ENCODE data around the gene CDCA5. TPM values are rescaled to one million over a fixed set of nuclear protein-coding genes. Genes with fewer than 3 reads are reported as not detected.

The CDCA5 gene
- total and polyA plus RNA-seq, 3 experiments from 2014 or later, result 0.54 to 98.8 (median 94.9) TPM

DNA sequence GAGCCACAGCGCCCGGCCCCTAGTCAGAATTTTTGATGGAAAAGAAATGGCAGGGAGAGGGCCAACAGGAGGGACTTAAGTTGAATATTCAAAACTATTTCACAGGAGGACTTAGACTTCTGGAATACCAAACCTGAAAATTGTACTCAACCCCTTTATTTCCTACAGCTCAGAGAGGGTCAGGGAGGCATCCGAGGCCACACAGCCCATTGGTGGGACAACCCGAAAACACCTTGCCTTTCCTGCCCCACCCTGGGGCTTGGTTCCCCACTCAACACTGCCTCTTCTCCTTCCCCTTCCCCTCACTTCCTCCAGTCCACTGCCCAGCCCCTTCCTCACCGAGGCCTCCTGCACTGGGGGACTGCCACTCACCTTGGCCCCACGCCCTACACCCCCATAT, 26.8 kb downstream of the CDCA5 start:
- no peaks in the 10 kb centered on the region for H3K36me3 ChIP-seq (ENCODE audit: insufficient read depth, low read length)
- H3K4me3 Mint-ChIP-seq, result no peak overlapping the region
- no peaks in the 10 kb centered on the region for H3K9me3 ChIP-seq (ENCODE audit: low read length)
- no peaks in the 10 kb centered on the region for H3K9me3 Mint-ChIP-seq
- DNase-seq, result no peak
- H3K4me1 ChIP-seq (ENCODE audit: insufficient read depth, low read length), result peaks cover 12% of the 10 kb centered on the region
- no peak overlapping the region for H3K4me3 ChIP-seq (ENCODE audit: low read length)
- no peak overlapping the region for H3K27ac ChIP-seq (ENCODE audit: low read depth, low read length)
- H3K36me3 Mint-ChIP-seq, result no peaks in the 10 kb centered on the region
- ChIA-PET POLR2A (no interaction called here), CTCF (interaction anchor here (1.0 kb wide), 1 partner anchor 18 kb away, joined by 3 read pairs; no protein-coding TSS in a partner anchor)
- no peaks in the 10 kb centered on the region for H3K27me3 ChIP-seq (ENCODE audit: insufficient read depth, low read length, poor library complexity, severe bottlenecking)
- H3K4me1 Mint-ChIP-seq, result peaks cover 9 to 12% (median 10%) of the 10 kb centered on the region in 3 donors
- no peak overlapping the region for H3K27ac Mint-ChIP-seq
- peaks cover 0 to under 1% of the 10 kb centered on the region in 2 donors for H3K27me3 Mint-ChIP-seq

DNA sequence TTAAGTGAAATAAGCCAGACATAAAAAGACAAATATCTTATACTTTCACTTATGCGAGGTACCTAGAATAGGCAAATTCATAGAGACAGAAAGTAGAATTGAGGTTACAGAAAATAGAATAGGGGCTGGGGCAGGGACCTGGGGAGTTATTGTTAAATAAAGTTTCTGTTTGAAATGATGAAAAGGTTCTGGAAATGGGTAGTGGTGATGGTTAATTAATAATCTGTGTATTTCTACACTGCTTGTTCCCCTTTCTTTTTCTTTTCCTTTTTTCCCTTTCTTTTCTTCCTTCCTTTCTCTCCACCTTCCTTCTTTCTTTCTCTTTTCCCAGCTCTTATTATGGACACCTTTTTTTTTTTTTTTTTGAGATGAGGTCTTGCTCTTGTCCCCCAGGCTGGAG, 28.3 kb downstream of the CDCA5 start:
- H3K36me3 ChIP-seq (ENCODE audit: insufficient read depth, low read length), result no peaks in the 10 kb centered on the region
- H3K4me3 Mint-ChIP-seq, result no peak overlapping the region

DNA sequence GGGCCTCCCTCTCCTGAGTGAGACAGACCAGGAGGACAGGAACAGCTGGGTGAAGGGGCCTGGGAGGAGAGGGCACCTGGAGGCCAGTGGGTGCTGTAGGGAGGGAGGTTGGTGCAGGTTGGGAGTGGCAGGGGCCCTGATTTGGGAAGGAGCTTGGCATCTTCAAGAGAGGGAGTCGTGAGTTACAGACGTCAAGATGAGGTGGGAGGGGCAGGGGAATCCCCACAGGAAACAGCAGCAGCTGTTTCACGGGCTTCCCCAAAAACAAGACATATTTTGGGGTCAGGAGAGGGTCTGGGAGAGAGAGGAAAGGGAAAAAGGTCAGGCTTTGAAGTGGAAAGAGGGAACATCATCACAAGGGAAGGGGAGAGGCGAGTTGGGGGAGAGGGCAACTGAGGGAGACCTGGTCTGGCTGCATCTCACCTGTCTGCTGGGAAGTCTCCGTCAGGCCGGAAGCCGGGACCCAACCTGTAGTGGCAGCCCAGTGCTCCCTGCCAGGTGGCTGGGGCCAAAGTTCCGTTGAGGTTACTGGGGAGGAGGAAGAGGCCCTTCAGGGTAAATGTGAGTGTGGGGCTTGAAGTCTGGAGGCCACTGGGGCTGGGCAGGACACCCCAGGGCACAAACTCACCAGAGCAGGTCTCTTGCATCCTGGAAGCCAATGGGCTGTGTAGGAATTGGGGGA, 29.9 kb downstream of the CDCA5 start:
- no peaks in the 10 kb centered on the region for H3K9me3 Mint-ChIP-seq
- H3K27me3 Mint-ChIP-seq, result no peaks in the 10 kb centered on the region
- H3K27ac Mint-ChIP-seq, result peak overlapping the region; percentile 21 to 92 (median 78)
- H3K4me3 ChIP-seq (ENCODE audit: low read length), result no peak overlapping the region
- peak overlapping the region in 6 of 7 donors; percentile 1 to 76 (median 56) for H3K4me3 Mint-ChIP-seq
- no peaks in the 10 kb centered on the region for H3K9me3 ChIP-seq (ENCODE audit: low read length)
- H3K27ac ChIP-seq (ENCODE audit: low read depth, low read length), result no peak overlapping the region
- DNase-seq, result peak in 1 of 5 donors; percentile 25
- H3K4me1 ChIP-seq (ENCODE audit: insufficient read depth, low read length), result peaks cover 12% of the 10 kb centered on the region
- no peaks in the 10 kb centered on the region for H3K36me3 Mint-ChIP-seq
- no peaks in the 10 kb centered on the region for H3K36me3 ChIP-seq (ENCODE audit: insufficient read depth, low read length)
- H3K27me3 ChIP-seq (ENCODE audit: insufficient read depth, low read length, poor library complexity, severe bottlenecking), result no peaks in the 10 kb centered on the region
- POLR2A ChIA-PET, result no interaction called here
- H3K4me1 Mint-ChIP-seq, result peaks cover 8 to 12% (median 9%) of the 10 kb centered on the region in 3 donors
- CTCF ChIA-PET, result no interaction called here

More for the DNA sequence above, 28.3 kb downstream of the CDCA5 start:
- no peaks in the 10 kb centered on the region for H3K27me3 ChIP-seq (ENCODE audit: insufficient read depth, low read length, poor library complexity, severe bottlenecking)
- no peaks in the 10 kb centered on the region for H3K9me3 ChIP-seq (ENCODE audit: low read length)
- H3K4me3 ChIP-seq (ENCODE audit: low read length), result no peak overlapping the region
- H3K27ac Mint-ChIP-seq, result peak overlapping the region in 1 of 8 donors; percentile 71
- no peak overlapping the region for H3K27ac ChIP-seq (ENCODE audit: low read depth, low read length)
- no peak for DNase-seq
- CTCF ChIA-PET, result no interaction called here
- H3K9me3 Mint-ChIP-seq, result no peaks in the 10 kb centered on the region
- POLR2A ChIA-PET, result no interaction called here
- H3K36me3 Mint-ChIP-seq, result no peaks in the 10 kb centered on the region
- peaks cover 8 to 12% (median 9%) of the 10 kb centered on the region in 3 donors for H3K4me1 Mint-ChIP-seq
- no peaks in the 10 kb centered on the region for H3K27me3 Mint-ChIP-seq
- peaks cover 12% of the 10 kb centered on the region for H3K4me1 ChIP-seq (ENCODE audit: insufficient read depth, low read length)

DNA sequence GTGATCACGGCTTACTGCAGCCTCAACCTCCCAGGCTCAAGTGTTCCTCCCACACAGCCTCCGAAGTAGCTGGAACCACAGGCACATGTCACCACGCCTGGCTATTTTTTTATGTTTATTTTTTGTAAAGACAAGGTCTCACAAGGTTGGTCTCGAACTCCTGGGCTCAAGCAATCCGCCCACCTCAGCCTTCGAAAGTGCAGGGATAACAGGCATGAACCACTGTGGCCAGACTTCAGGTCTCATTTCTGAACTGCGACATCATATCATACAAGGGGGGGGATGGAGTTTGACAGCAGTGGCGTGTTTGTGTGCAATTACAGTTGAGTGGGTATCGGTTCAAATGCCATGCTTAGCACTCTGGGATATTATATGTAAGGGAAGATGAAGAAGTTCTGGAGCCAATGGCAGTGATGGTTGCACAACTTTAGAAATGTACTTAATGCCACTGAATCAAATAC, 32.4 kb downstream of the CDCA5 start:
- ChIA-PET POLR2A (no interaction called here), CTCF (interaction anchor here (0.7 kb wide), 1 partner anchor 35 kb away, joined by 3 read pairs; no protein-coding TSS in a partner anchor)

DNA sequence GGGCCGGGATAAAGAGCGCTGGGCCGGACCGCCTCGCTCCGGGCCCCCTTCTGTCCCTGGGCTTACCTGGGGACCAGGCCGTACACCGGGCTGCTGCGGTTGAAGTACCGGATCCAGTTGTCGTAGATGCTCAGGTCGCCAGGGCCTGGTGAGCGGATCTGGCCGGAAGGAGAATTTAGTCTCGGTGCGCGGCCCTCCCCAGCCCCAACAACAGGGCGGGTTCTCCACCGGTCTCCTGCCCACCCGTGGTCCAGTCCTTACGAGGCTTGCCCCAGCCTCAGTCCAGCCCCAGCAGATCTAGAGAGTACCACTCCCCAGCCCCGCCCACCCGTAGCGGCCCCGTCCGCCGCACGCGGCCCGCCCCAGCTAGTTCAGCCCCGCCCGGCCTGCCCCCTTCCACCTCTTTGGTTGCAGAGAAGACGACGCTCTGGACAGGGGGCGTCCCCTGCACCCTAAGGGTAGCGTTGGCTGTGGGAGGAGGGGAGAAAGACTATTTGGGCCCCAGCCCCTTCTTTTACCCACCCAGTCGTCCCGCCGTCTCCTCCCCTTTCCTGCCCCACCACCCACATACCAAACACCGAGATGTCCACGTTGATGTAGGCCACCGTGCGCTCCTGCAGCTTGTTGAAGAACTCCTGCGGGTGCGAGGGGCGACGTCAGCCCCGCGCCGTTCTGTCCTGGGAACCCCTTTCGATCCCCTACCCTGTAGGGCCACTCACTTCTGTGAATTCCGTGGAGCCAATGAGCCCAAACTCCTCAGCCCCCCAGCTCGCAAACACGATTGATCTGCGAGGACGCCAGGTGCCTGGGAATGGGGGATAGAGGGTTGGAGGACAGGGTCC, 36.0 kb downstream of the CDCA5 start:
- DNase-seq, result peak in 1 of 5 donors; percentile 56
- Mint-ChIP-seq H3K4me1 (peaks cover 5 to 23% (median 10%) of the 10 kb centered on the region in 3 donors), H3K9me3 (no peaks in the 10 kb centered on the region), H3K27me3 (peaks cover 0 to 4% of the 10 kb centered on the region in 2 donors), H3K36me3 (peaks cover 0 to 12% (median 0%) of the 10 kb centered on the region in 3 donors), H3K4me3 (peak overlapping the region; percentile 73 to 89 (median 85)), H3K27ac (peak overlapping the region; percentile 24 to 91 (median 77))
- CTCF ChIA-PET, result interaction anchor here (0.8 to 1.7 kb wide), 2 partner anchors 21 to 35 kb away, joined by 3 to 4 read pairs; partner anchors contain the start of gene SNX15
- Histone ChIP-seq H3K27ac (ENCODE audit: low read depth, low read length) (no peak overlapping the region), H3K4me1 (ENCODE audit: insufficient read depth, low read length) (peaks cover 6% of the 10 kb centered on the region), H3K36me3 (ENCODE audit: insufficient read depth, low read length) (no peaks in the 10 kb centered on the region), H3K9me3 (ENCODE audit: low read length) (no peaks in the 10 kb centered on the region), H3K27me3 (ENCODE audit: insufficient read depth, low read length, poor library complexity, severe bottlenecking) (no peaks in the 10 kb centered on the region), H3K4me3 (ENCODE audit: low read length) (peak overlapping the region; percentile 30)
- POLR2A ChIA-PET, result no interaction called here

More for the DNA sequence above, 32.4 kb downstream of the CDCA5 start:
- H3K9me3 ChIP-seq (ENCODE audit: low read length), result no peaks in the 10 kb centered on the region
- no peak overlapping the region for H3K27ac ChIP-seq (ENCODE audit: low read depth, low read length)
- peaks cover 0 to under 1% (median 0%) of the 10 kb centered on the region in 3 donors for H3K36me3 Mint-ChIP-seq
- peaks cover 13 to 28% (median 15%) of the 10 kb centered on the region in 3 donors for H3K4me1 Mint-ChIP-seq
- H3K27me3 ChIP-seq (ENCODE audit: insufficient read depth, low read length, poor library complexity, severe bottlenecking), result no peaks in the 10 kb centered on the region
- no peak overlapping the region for H3K4me3 Mint-ChIP-seq
- H3K9me3 Mint-ChIP-seq, result no peaks in the 10 kb centered on the region
- H3K36me3 ChIP-seq (ENCODE audit: insufficient read depth, low read length), result no peaks in the 10 kb centered on the region
- H3K4me3 ChIP-seq (ENCODE audit: low read length), result no peak overlapping the region
- H3K27me3 Mint-ChIP-seq, result peaks cover 0 to 4% of the 10 kb centered on the region in 2 donors
- H3K4me1 ChIP-seq (ENCODE audit: insufficient read depth, low read length), result peaks cover 18% of the 10 kb centered on the region
- DNase-seq, result no peak
- peak overlapping the region in 1 of 8 donors; percentile 77 for H3K27ac Mint-ChIP-seq

DNA sequence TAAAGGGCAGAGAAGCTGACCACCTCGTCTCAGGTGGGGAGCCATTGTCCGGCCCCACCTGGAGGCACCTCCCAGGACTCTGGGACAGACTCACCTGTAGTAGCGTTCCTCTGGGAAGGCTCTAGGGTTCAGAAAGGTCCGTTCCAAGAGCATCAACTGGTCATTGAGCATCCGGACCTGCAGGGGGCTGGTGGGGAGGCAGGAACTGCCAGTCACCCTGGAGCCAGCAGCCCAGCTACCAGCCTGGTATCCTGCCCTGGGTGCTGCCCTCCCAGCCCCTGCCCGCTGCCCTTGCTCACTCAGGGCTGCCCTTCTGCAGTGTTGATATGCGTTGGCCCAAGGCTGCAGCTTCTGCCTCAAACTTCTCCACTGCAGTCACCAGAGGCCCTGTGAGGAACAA, 38.1 kb downstream of the CDCA5 start:
- ChIA-PET POLR2A (interaction anchor here (0.8 kb wide), 1 partner anchor 19 kb away, joined by 3 read pairs; no protein-coding TSS in a partner anchor), CTCF (interaction anchor here (1.0 kb wide), 1 partner anchor 34 kb away, joined by 3 read pairs; no protein-coding TSS in a partner anchor)
- Mint-ChIP-seq H3K27ac (no peak overlapping the region), H3K27me3 (peaks cover 0 to 4% of the 10 kb centered on the region in 2 donors), H3K4me3 (no peak overlapping the region), H3K4me1 (peaks cover 11 to 35% (median 19%) of the 10 kb centered on the region in 3 donors), H3K9me3 (no peaks in the 10 kb centered on the region), H3K36me3 (peaks cover 0 to 16% (median 0%) of the 10 kb centered on the region in 3 donors)
- DNase-seq, result no peak
- Histone ChIP-seq H3K4me1 (ENCODE audit: insufficient read depth, low read length) (peaks cover 7% of the 10 kb centered on the region), H3K9me3 (ENCODE audit: low read length) (no peaks in the 10 kb centered on the region), H3K36me3 (ENCODE audit: insufficient read depth, low read length) (no peaks in the 10 kb centered on the region), H3K4me3 (ENCODE audit: low read length) (no peak overlapping the region), H3K27me3 (ENCODE audit: insufficient read depth, low read length, poor library complexity, severe bottlenecking) (no peaks in the 10 kb centered on the region), H3K27ac (ENCODE audit: low read depth, low read length) (no peak overlapping the region)

DNA sequence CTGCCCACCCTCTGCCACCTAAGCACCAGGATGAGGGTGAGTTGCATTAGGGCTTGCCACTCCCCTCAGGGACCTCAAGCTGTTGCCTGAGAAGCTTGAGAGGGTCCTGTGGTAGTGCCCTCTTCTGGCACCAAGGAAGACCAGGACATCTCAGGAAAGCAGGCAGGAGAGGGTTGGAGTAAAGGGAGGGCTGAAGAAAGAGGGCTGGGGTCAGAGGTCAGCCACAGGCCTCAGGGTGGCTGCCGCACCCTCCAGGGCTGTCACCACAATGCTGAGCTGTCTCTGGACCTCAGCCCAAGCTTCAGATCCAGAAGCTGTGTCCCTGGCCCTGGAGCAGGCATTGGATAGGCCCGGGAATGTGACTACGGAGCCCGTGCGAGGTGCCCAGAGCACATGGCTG, 38.8 kb downstream of the CDCA5 start:
- Mint-ChIP-seq H3K27me3 (peaks cover 0 to 4% of the 10 kb centered on the region in 2 donors), H3K4me3 (peak overlapping the region in 1 of 7 donors; percentile 74), H3K27ac (no peak overlapping the region), H3K36me3 (peaks cover 0 to 16% (median 0%) of the 10 kb centered on the region in 3 donors), H3K4me1 (peaks cover 14 to 39% (median 23%) of the 10 kb centered on the region in 3 donors), H3K9me3 (no peaks in the 10 kb centered on the region)
- H3K27ac ChIP-seq (ENCODE audit: low read depth, low read length), result no peak overlapping the region
- H3K9me3 ChIP-seq (ENCODE audit: low read length), result no peaks in the 10 kb centered on the region
- H3K4me3 ChIP-seq (ENCODE audit: low read length), result no peak overlapping the region
- H3K36me3 ChIP-seq (ENCODE audit: insufficient read depth, low read length), result no peaks in the 10 kb centered on the region
- H3K27me3 ChIP-seq (ENCODE audit: insufficient read depth, low read length, poor library complexity, severe bottlenecking), result no peaks in the 10 kb centered on the region
- ChIA-PET CTCF (no interaction called here), POLR2A (interaction anchor here (0.8 kb wide), 1 partner anchor 18 kb away, joined by 3 read pairs; no protein-coding TSS in a partner anchor)
- DNase-seq, result no peak
- peaks cover 13% of the 10 kb centered on the region for H3K4me1 ChIP-seq (ENCODE audit: insufficient read depth, low read length)

Data from CD8-positive, alpha-beta memory T cell (primary cell).